VCaP (cell line): ENCODE results near the gene FMN1.

Experiments used
- H3K27ac ChIP-seq: fragments of 450-650 bp; 2 replicates; pipeline ENCODE4 v1.5.1; 2017
- TF ChIP-seq, protein P1 (sequence below): fragments of 450-650 bp; conservative IDR thresholded peaks from 2 replicates; pipeline ENCODE4 v1.5.1; 2017; ENCODE audit warnings: mild to moderate bottlenecking, moderate library complexity

FMN1 gene

DNA sequence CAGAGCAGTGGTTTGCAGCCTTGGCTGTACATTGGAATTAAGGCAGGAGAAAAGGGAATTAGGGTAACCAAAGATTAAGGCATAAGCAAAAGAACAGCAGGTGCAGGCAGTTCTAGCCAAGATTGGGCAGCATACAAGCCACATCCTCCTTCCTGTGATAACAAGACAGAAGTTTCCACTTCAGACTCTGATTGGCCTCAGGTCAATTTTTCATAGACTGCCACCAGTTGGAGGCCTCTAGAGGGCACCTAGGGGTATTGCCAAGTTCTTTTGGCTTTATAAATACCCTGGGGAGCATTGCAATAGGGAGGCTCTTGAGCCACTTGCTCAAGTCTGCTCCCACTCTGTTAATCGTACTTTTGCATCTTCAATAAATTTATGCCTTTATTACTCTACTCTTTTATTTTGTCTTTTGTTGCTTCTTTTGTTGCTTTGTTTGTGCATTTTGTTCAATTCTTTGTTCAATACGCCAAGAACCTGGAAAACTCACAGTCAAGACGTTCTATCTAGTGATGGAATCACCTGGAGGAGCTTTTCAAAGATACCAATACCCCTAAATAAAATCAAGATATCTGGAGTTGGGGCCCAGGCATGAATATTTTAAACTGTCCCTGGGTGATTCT lies 32.2 kb upstream of the FMN1 start:
- TF ChIP-seq, protein P1, sequence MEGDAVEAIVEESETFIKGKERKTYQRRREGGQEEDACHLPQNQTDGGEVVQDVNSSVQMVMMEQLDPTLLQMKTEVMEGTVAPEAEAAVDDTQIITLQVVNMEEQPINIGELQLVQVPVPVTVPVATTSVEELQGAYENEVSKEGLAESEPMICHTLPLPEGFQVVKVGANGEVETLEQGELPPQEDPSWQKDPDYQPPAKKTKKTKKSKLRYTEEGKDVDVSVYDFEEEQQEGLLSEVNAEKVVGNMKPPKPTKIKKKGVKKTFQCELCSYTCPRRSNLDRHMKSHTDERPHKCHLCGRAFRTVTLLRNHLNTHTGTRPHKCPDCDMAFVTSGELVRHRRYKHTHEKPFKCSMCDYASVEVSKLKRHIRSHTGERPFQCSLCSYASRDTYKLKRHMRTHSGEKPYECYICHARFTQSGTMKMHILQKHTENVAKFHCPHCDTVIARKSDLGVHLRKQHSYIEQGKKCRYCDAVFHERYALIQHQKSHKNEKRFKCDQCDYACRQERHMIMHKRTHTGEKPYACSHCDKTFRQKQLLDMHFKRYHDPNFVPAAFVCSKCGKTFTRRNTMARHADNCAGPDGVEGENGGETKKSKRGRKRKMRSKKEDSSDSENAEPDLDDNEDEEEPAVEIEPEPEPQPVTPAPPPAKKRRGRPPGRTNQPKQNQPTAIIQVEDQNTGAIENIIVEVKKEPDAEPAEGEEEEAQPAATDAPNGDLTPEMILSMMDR, result peak; percentile 69
- peak overlapping the region; percentile 12; the same call in 1 of the 2 replicates for H3K27ac ChIP-seq

DNA sequence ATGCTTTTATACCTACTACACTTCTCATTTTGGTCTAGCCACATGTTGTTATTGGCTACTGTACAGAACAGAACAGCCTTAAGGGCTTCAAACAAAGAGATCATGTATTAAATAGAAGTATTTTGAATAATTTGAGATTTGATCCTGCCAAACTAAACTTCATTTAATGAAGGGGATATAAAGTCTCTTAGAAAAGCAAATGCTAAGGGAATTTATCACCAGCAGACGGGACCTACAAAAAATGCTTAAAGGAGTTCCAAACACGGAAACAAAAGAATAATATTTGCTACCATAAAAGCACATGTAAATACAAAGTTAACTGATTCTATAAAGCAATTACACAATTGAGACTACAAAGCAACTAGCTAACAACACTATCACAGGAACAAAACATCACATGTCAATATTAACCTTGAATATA lies 23.6 kb upstream of the FMN1 start:
- TF ChIP-seq, protein P1, result no peak
- H3K27ac ChIP-seq, result peak overlapping the region; percentile 26; the same call in 1 of the 2 replicates

DNA sequence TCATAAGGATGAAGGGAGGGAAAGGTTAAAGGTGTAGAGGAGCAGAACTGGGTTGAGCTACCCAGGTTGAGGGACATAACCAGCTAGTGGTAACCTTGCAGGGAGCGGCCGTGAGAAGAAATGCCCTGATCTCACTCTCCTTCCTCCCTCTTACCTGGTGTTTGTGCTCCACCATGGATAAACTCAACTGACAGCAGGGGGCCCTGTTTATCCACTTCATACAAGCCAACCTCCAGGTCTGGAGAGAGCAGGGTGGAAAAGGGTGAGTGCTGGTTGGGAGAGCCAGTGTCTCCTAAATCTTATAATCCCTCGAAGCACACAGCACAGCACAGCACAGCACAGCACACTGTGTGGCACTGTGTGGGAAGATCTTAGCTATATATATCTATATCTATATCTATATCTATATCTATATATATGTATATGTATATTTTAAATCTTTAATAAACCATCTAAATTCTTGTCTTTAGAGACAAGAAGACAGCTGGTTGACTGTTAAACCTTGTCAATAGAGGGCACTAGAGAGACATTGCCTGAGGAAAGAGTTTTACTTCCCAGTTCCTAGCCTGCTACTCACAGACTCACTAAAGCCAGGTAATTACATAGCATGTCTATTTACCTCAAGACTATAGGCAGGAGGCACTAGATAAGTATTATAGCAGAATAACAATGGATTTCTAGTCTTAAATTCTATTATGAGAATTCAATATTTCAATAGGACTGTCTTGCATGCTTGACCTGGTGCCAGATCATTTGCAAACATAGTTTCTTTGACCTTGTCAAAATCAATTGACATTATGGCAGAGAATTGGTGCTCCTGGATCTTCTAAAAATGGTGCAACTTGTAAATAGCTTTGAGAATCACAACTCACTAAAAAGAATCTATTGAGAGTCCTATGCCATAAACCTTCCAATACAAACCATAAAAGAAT lies 21.7 kb upstream of the FMN1 start:
- H3K27ac ChIP-seq, result no peak overlapping the region
- TF ChIP-seq, protein P1, result peak; percentile 58; the same call in 1 of the 2 replicates

DNA sequence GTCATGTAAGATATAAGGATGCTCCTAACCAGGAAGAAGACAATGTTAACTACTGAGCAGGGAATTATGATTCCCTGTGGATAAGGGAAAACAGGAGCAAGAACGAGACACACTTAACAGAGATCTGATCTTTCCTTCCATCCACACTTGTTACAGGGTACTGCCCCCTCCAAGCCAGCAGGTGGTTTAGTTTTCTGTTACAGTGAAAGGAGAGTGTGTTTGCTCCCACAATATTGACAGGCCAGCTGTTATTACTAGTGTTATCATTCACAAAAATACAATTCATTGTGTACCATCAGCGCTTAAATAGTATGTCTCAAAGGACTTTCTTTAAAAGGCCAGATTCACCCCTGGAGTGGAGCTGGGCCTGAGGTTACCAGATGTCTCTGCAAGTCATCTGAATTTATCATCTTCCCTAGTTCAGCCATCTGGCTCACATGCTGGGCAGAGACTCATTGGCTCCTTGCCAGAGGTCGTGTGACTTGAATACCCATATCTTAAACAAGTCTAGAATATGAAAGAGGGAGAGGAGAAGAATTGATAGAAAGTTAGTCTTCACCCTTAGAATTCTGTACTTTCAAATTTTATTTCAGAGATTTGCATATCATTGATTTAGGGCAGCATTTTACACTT lies 16.8 kb upstream of the FMN1 start:
- peak overlapping the region; percentile 14; the same call in 1 of the 2 replicates for H3K27ac ChIP-seq
- TF ChIP-seq, protein P1, result no peak

DNA sequence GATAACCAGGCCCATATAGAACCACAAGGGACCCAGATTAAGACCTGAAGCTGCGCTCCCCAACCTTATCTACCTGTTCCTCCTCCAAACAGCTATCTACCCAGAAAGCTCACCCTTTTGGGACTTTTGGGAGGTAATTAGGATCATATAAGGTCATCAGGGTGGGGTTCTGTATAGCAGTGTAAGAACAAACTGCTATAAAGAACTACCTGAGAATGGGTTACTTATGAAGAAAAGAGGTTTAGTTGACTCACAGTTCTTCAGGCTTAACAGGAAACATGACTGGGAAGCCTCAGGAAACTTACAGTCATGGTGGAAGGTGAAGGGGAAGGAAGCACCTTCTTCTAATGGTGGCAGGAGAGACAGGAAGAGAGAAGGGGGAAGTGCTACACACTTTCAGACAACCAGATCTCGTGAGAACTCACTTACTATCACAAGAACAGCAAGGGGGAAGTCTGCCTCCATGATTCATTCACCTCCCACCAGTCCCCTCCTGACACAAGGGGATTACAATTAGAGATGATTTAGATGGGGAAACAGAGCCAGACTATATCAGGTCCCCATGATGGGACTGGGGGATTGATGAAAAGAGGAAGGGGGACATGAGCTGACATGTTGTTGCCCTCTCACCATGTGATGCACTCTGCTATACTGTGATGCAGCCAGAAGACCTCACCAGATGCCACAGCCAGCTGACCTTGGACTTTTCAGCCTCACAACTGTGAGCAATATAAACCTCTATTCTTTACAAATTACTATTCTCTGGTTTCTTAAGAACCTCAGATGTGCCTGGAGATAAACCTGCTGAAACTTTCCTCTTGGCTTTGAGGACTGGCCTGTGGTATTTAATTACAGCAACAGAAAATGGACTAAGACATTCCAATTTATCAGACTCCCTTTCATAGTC lies 15.3 kb upstream of the FMN1 start:
- H3K27ac ChIP-seq, result no peak overlapping the region
- TF ChIP-seq, protein P1, result no peak

DNA sequence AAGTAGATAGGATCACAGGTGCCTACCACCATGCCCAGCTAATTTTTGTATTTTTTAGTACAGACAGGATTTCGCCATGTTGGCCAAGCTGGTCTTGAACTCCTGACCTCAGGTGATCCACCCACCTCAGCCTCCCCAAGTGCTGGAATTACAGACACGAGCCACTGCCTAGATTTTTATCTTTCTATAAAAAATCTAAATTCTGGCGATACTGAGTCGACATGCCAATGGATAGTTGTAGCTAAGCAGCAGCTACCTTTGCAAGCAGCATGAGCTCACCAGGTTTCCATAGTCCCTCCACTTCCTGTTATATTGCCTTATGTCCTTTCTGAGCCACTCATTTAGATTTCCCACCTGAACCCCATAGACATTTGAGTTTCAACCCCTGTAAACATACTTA lies 13.1 kb upstream of the FMN1 start:
- TF ChIP-seq, protein P1, result no peak
- H3K27ac ChIP-seq, result no peak overlapping the region
